Hepatic stellate cell (primary cell): Measurements from ENCODE around the gene SYTL5.
A peak's percentile ranks its signal among the peaks of the same experiment; 100 is the strongest.

ENCODE experiments used
- DNase-seq: peaks from one replicate; pipeline ENCODE4 v3.0.0; 2011; ENCODE audit warnings: low spot score

The SYTL5 gene

GRCh38 chrX:38028300-38028699, 21.9 kb downstream of the SYTL5 start:
- DNase-seq = no peak

- DNase-seq = no peak
Observed at GRCh38 chrX:38036466-38036865, 30.1 kb downstream of the SYTL5 start.

- DNase-seq = no peak
Observed at GRCh38 chrX:38038501-38038900, 32.1 kb downstream of the SYTL5 start.

GRCh38 chrX:38041237-38041636, 34.9 kb downstream of the SYTL5 start:
- DNase-seq = no peak

GRCh38 chrX:38044701-38045100, 38.3 kb downstream of the SYTL5 start:
- DNase-seq = no peak

GRCh38 chrX:38045538-38046096, 39.3 kb downstream of the SYTL5 start:
- DNase-seq = no peak

GRCh38 chrX:38048886-38049285, 42.5 kb downstream of the SYTL5 start:
- no peak for DNase-seq

GRCh38 chrX:38050806-38051205, 44.5 kb downstream of the SYTL5 start:
- DNase-seq = no peak

GRCh38 chrX:38052096-38052495, 45.7 kb downstream of the SYTL5 start:
- DNase-seq = peak; percentile 5

- DNase-seq = peak; percentile 2
Observed at GRCh38 chrX:38055170-38055847, 49.0 kb downstream of the SYTL5 start.

- DNase-seq = no peak
Observed at GRCh38 chrX:38060331-38060878, 54.1 kb downstream of the SYTL5 start.

- DNase-seq = no peak
Observed at GRCh38 chrX:38061335-38061734, 55.0 kb downstream of the SYTL5 start.

- DNase-seq = no peak
Observed at GRCh38 chrX:38066934-38067333, 60.6 kb downstream of the SYTL5 start.

GRCh38 chrX:38069273-38069672, 62.9 kb downstream of the SYTL5 start:
- DNase-seq = no peak

GRCh38 chrX:38069991-38070390, 63.6 kb downstream of the SYTL5 start:
- DNase-seq = no peak

GRCh38 chrX:38079463-38079862, 73.1 kb downstream of the SYTL5 start:
- DNase-seq = no peak

GRCh38 chrX:38080808-38081207, 74.5 kb downstream of the SYTL5 start:
- no peak for DNase-seq

GRCh38 chrX:38081909-38082308, 75.6 kb downstream of the SYTL5 start:
- DNase-seq = no peak

- no peak for DNase-seq
Observed at GRCh38 chrX:38082309-38082708, 76.0 kb downstream of the SYTL5 start.

- DNase-seq = no peak
Observed at GRCh38 chrX:38085813-38086212, 79.5 kb downstream of the SYTL5 start.

- no peak for DNase-seq
Observed at GRCh38 chrX:38086451-38087215, 80.3 kb downstream of the SYTL5 start.

GRCh38 chrX:38087594-38087993, 81.2 kb downstream of the SYTL5 start:
- no peak for DNase-seq
